Progenitor cell of endocrine pancreas (in vitro differentiated cells): Measurements from ENCODE around the gene PCDHA12. TPM values are rescaled to one million over a fixed set of nuclear protein-coding genes. Genes with fewer than 3 reads are reported as not detected.

Source experiments
- DNase-seq: peaks from one replicate; pipeline ENCODE4 v3.0.0; 2021; ENCODE audit warnings: low spot score; ENCODE audit not compliant: unreplicated experiment
- H3K27ac Mint-ChIP-seq: 2 replicates; pipeline ENCODE4 v1.8.0; 2021; ENCODE audit warnings: mild to moderate bottlenecking, moderate library complexity, mixed read lengths
- H3K27me3 Mint-ChIP-seq: 2 replicates; pipeline ENCODE4 v1.8.0; 2021; ENCODE audit warnings: mixed read lengths
- H3K36me3 Mint-ChIP-seq: 2 replicates; pipeline ENCODE4 v1.8.0; 2022; ENCODE audit warnings: mixed read lengths; ENCODE audit not compliant: insufficient read depth
- H3K4me1 Mint-ChIP-seq: 2 replicates; pipeline ENCODE4 v1.8.0; 2021; ENCODE audit warnings: low read depth, mixed read lengths
- H3K4me3 Mint-ChIP-seq: 2 replicates; pipeline ENCODE4 v1.8.0; 2021; ENCODE audit warnings: low read depth, mild to moderate bottlenecking, moderate library complexity, mixed read lengths
- H3K9me3 Mint-ChIP-seq: 2 replicates; pipeline ENCODE4 v1.8.0; 2021; ENCODE audit warnings: low read depth, mixed read lengths
- CTCF ChIP-seq: fragments of 200-600 bp; sonication (generic); IDR thresholded peaks from one replicate; pipeline ENCODE4 v1.5.0; 2021; ENCODE audit warnings: antibody characterized with exemption, mild to moderate bottlenecking; ENCODE audit not compliant: unreplicated experiment
- total RNA-seq: library from RNA; stranded (reverse); gene quantifications from 2 replicates; pipeline ENCODE4 v1.2.1, GENCODE V29; 2021

PCDHA12 gene
- total RNA-seq, 1 donor from 2014 or later, result 12.9 TPM

- no peak for DNase-seq
- H3K9me3 Mint-ChIP-seq, result peaks cover 21% of the 10 kb centered on the region
Measured at GRCh38 chr5:140916325-140916724, 41.2 kb downstream of the PCDHA12 start.

DNA sequence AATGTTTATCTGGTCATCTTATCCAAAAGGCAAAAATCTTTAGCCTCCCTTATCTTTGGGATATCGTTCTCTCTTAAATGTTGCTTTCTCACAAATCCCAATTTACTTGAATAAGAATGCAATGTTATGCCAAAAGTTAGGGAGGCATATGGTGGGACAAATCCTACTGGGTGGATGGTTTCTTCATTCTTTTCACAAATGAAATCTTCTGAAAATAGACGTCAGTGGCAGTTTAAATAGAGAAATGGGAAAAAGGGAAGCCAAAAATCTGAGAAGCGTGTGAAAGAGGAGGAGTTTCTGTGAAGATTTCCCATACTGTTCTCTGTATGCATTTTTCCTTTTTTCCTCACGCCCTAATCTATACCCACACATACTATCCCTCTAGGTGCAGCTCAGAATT, 48.5 kb downstream of the PCDHA12 start:
- Mint-ChIP-seq H3K4me1 (peaks cover 12% of the 10 kb centered on the region), H3K9me3 (no peaks in the 10 kb centered on the region), H3K27ac (no peak overlapping the region), H3K36me3 (no peaks in the 10 kb centered on the region), H3K4me3 (no peak overlapping the region), H3K27me3 (peaks cover 19% of the 10 kb centered on the region)
- no peak for TF ChIP-seq CTCF
- no peak for DNase-seq

More at GRCh38 chr5:140916325-140916724, 41.2 kb downstream of the PCDHA12 start:
- no peak overlapping the region for H3K27ac Mint-ChIP-seq
- H3K4me1 Mint-ChIP-seq, result no peaks in the 10 kb centered on the region
- no peaks in the 10 kb centered on the region for H3K27me3 Mint-ChIP-seq
- H3K36me3 Mint-ChIP-seq, result peaks cover 17% of the 10 kb centered on the region
- no peak for TF ChIP-seq CTCF
- H3K4me3 Mint-ChIP-seq, result no peak overlapping the region

- Mint-ChIP-seq H3K36me3 (no peaks in the 10 kb centered on the region), H3K4me3 (peak within 1 kb of the TSS; percentile 78), H3K27me3 (peaks cover 25% of the 10 kb centered on the region), H3K9me3 (no peaks in the 10 kb centered on the region), H3K27ac (peak within 1 kb of the TSS; percentile 56), H3K4me1 (peaks cover 12% of the 10 kb centered on the region)
- TF ChIP-seq CTCF, result no peak
- DNase-seq, result peak; percentile 22
Measured at GRCh38 chr5:140925806-140926442, 50.8 kb downstream of the PCDHA12 start, which contains the start of gene PCDHAC1. TSS of gene PCDHAC1 (plus strand) at chr5:140926299. CDS start at chr5:140926893, 594 bp downstream.

DNA sequence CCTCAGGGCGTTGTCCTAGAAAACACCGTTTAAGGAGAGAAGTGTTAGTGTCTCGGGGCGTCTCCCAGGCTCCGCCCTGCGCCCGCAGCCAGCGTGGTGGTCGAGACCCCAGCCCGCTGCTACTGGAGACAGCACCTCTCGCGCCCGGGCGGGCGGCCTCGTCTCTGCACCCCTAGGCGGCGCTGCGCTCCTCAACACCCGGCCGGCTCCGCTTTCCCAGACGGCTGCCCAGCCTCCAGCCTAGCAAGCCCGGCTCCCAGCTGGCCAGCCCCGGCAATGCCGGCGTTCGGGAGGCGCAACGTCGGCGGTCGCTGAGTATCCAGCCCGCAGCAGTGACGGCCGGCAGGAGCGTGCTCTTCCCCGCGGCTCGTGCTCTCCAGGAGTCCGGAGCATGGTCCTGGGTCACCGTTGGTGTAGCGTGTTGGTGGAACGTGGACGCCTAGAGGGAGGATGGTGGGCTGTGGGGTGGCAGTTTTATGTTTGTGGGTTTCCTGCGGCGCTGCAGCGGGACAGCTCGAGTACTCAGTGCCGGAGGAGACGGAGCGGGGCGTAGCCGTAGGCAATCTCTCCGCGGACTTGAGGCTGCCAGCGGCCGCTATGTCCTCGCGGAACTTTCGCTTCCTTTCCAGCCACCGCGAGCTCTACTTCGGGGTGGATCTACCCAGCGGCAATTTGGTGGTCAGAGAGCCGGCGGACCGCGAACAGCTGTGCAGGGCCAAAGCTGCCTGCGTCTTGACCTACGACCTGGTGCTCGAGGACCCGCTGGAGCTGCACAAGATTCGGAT, 51.5 kb downstream of the PCDHA12 start:
- H3K9me3 Mint-ChIP-seq, result no peaks in the 10 kb centered on the region
- peak; percentile 99 for TF ChIP-seq CTCF
- peak overlapping the region; percentile 78 for H3K4me3 Mint-ChIP-seq
- peak; percentile 91 for DNase-seq
- H3K27ac Mint-ChIP-seq, result peak overlapping the region; percentile 56
- no peaks in the 10 kb centered on the region for H3K36me3 Mint-ChIP-seq
- peaks cover 25% of the 10 kb centered on the region for H3K27me3 Mint-ChIP-seq
- peaks cover 12% of the 10 kb centered on the region for H3K4me1 Mint-ChIP-seq

GRCh38 chr5:140927228-140927573, 52.1 kb downstream of the PCDHA12 start:
- Mint-ChIP-seq H3K4me3 (peak overlapping the region; percentile 78), H3K36me3 (no peaks in the 10 kb centered on the region), H3K27ac (peak overlapping the region; percentile 34)

More at GRCh38 chr5:140927228-140927573, 52.1 kb downstream of the PCDHA12 start:
- peaks cover 12% of the 10 kb centered on the region for H3K4me1 Mint-ChIP-seq
- no peak for DNase-seq
- H3K9me3 Mint-ChIP-seq, result no peaks in the 10 kb centered on the region
- peaks cover 25% of the 10 kb centered on the region for H3K27me3 Mint-ChIP-seq
- TF ChIP-seq CTCF, result no peak

Other genes with a start within 250 kb of the PCDHA12 start
- gene CD14, start 242.1 kb upstream of the PCDHA12 start, total RNA-seq, result 0.36 TPM in 1 of 2 replicates, not detected in the other
- 25.9 and 27.5 TPM in 2 replicates for gene TMCO6, start 235.9 kb upstream of the PCDHA12 start, total RNA-seq
- 62.4 and 63.9 TPM in 2 replicates for gene NDUFA2, start 227.7 kb upstream of the PCDHA12 start, total RNA-seq
- 76.1 and 85.2 TPM in 2 replicates for gene IK, start 227.5 kb upstream of the PCDHA12 start, total RNA-seq
- 26.0 and 26.9 TPM in 2 replicates for gene WDR55, start 210.4 kb upstream of the PCDHA12 start, total RNA-seq
- gene DND1, start 201.7 kb upstream of the PCDHA12 start, total RNA-seq, result 3.1 and 4.0 TPM in 2 replicates
- gene HARS1, start 183.9 kb upstream of the PCDHA12 start, total RNA-seq, result 77.7 and 78.9 TPM in 2 replicates
- 44.7 and 47.5 TPM in 2 replicates for gene HARS2, start 183.9 kb upstream of the PCDHA12 start, total RNA-seq
- gene ZMAT2, start 174.9 kb upstream of the PCDHA12 start, total RNA-seq, result 67.6 and 67.7 TPM in 2 replicates
- gene PCDHA1, start 89.2 kb upstream of the PCDHA12 start, total RNA-seq, result not detected in 2 replicates
- gene PCDHA2, start 80.5 kb upstream of the PCDHA12 start, total RNA-seq, result 5.6 and 5.9 TPM in 2 replicates
- 1.5 and 2.4 TPM in 2 replicates for gene PCDHA3, start 74.3 kb upstream of the PCDHA12 start, total RNA-seq
- 27.8 and 28.6 TPM in 2 replicates for gene PCDHA4, start 68.2 kb upstream of the PCDHA12 start, total RNA-seq
- gene PCDHA5, start 53.7 kb upstream of the PCDHA12 start, total RNA-seq, result 3.4 and 4.4 TPM in 2 replicates
- 12.5 and 13.2 TPM in 2 replicates for gene PCDHA6, start 47.3 kb upstream of the PCDHA12 start, total RNA-seq
- 4.3 and 4.9 TPM in 2 replicates for gene PCDHA7, start 41.0 kb upstream of the PCDHA12 start, total RNA-seq
- 4.9 and 5.1 TPM in 2 replicates for gene PCDHA8, start 34.1 kb upstream of the PCDHA12 start, total RNA-seq
- 3.4 and 3.8 TPM in 2 replicates for gene PCDHA9, start 26.9 kb upstream of the PCDHA12 start, total RNA-seq
- gene PCDHA10, start 19.4 kb upstream of the PCDHA12 start, total RNA-seq, result 18.3 and 19.2 TPM in 2 replicates
- 10.0 and 10.5 TPM in 2 replicates for gene PCDHA11, start 6.4 kb upstream of the PCDHA12 start, total RNA-seq
- gene PCDHA13, start 6.8 kb downstream of the PCDHA12 start, total RNA-seq, result 3.5 and 3.9 TPM in 2 replicates
- 7.7 and 8.9 TPM in 2 replicates for gene PCDHAC1, start 51.0 kb downstream of the PCDHA12 start, total RNA-seq
- gene PCDHAC2, start 91.2 kb downstream of the PCDHA12 start, total RNA-seq, result 1.8 and 1.9 TPM in 2 replicates
- gene PCDHB1, start 176.1 kb downstream of the PCDHA12 start, total RNA-seq, result 0.29 and 0.31 TPM in 2 replicates
- 75.5 and 80.4 TPM in 2 replicates for gene PCDHB2, start 219.3 kb downstream of the PCDHA12 start, total RNA-seq
- 9.1 and 9.4 TPM in 2 replicates for gene PCDHB3, start 225.2 kb downstream of the PCDHA12 start, total RNA-seq
- 4.4 and 4.6 TPM in 2 replicates for gene PCDHB4, start 246.5 kb downstream of the PCDHA12 start, total RNA-seq